Stimulated activated CD4-positive, alpha-beta T cell treated with anti-CD3 and anti-CD28 coated beads, Interleukin-4, amount 100 ng/mL, for 24 hours (primary cell): ENCODE data around the gene ZNF296.
A peak's percentile ranks its signal among the peaks of the same experiment; 100 is the strongest.

ENCODE experiments used
- DNase-seq: peaks from one replicate; pipeline ENCODE4 v3.0.0-alpha.2; 2020

Gene ZNF296

DNA sequence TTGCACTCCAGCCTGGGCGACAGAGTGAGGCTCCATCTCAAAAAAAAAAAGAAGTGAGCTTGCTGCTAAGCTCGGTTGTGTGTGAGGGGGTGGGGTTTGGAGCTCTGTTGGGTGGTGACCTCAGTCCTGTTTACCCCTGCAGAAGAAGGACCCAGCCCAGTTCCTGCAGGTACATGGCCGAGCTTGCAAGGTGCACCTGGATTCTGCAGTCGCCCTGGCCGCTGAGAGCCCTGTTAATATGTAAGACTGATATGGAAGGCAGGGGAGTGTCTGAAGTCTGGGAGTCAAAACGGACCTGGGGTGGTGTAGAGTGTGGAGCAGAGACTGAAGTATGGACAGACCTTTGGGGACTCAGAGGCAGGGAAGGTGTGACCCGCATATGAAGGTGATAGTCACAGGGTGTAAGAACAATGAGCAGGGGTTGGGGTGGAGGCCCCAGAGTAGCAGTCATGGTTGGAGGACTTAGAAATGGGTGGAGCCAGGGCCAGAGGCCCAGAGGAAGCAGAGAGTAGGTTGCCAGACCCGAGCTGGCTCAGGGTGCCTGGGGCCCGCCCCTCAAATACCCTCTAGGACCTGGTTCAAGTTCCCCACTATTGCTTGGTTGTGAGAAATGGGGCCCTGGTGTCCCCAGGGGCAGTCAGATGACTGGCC lies 24.2 kb downstream of the ZNF296 start:
- DNase-seq: no peak

DNA sequence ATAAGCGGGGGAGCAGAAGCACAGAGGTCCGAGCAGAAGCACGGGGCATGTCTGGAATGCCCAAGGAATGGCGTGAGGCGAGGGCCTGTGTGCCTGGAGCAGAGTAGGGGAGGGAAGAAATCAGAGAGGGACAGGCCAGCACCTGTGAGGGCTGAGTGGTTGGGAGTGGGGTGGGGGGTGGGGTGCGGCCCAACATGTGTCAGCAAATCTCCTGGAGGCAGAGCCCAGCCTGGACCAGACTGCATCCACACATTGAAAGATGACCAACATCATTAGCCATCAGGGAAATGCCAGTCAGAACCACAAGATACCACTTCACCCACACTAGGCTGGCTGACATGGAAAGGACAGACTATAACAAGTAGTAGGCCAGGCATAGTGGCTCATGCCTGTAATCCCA lies 26.2 kb downstream of the ZNF296 start:
- no peak for DNase-seq

GRCh38 chr19:45049073-45049736 lies 27.1 kb downstream of the ZNF296 start:
- no peak for DNase-seq

GRCh38 chr19:45047188-45047797 lies 29.0 kb downstream of the ZNF296 start:
- DNase-seq: no peak

- no peak for DNase-seq
Observed at GRCh38 chr19:45046355-45046754, 29.9 kb downstream of the ZNF296 start.

GRCh38 chr19:45045671-45046353 lies 30.5 kb downstream of the ZNF296 start:
- no peak for DNase-seq

GRCh38 chr19:45041125-45041524 lies 35.2 kb downstream of the ZNF296 start:
- DNase-seq: no peak

DNA sequence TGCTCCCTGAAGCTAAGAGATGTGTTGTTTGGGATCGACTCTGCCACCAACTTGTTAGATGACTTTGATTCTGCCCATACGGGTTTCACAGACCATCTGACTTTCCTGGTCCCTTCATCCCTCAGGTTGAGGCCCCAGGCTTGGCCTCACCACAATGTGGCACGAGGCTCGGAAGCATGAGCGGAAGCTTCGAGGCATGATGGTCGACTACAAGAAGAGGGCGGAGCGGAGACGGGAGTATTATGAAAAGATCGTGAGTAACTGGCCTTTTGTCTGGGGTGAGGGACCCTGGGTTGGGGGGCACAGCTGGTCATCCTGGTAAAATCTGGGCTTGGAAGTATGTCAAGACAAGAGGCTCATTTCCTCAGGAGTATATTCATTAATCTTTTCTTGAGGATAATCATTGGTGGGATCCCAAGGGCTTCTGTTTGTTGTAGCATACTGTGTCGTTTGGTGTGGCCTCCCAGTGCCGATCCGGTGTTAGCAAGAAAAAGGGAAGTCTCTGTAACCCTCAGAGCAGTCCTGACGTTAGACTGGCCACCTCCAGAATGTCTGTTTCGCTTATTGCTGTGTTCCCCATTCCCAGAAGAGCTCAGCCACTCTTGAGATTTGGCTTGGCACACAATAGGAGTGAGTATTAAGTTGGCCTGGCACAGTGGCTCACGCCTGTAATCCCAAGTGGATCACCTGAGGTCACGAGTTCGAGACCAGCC lies 36.1 kb downstream of the ZNF296 start:
- no peak for DNase-seq

DNA sequence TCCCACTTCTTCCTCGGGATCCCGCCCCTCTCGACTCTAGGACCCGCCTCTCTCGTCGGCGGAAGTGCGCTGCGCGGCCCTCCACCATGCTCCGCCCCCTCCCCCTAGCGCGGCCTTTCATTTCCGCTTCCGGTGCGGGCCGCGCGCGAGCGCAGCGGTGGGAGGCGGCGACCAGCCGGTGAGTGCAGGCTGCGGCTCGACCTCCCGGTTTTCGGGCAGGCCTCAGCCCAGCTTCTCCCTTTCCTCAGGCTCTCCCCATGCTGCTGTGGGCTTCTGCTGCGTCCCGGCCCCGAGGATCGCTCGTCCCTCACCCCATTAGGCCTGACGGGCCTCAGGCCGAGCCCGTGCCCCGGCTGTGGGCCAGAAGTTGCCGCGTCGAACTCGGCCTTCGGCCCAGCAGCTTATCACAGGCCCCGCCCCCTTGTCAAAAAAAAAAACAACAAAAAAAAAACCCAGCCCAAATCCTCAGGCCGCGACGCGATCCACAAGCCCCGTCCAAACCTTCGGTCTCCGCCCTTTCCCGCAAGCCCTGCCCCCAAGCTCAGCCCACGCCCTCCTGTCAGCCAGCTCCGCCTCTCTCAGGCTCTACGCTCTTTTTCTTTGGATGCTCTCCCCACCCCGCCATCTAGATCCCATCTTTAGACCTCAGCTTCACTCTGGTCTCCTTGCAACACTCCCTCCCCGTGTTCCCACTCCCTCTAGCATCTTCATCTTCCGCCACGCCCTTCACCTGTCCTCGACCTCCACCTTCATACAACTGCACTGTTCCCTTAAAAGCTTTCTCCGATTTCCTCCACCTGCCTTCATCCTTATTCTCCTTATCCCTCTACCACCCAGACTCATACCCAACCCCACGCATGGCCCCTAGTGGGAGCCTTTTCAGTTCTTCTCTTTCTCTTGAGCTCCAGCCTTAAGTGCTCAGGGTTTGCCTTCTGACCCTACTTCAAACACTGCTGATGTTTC lies 37.1 kb downstream of the ZNF296 start, which contains the start of gene CLASRP:
Gene CLASRP, plus strand, starts transcription at position 115 of the 963 bp plus-strand sequence. CDS start 1,168 bp downstream, outside the sequence.
- DNase-seq: peak; percentile 89

DNA sequence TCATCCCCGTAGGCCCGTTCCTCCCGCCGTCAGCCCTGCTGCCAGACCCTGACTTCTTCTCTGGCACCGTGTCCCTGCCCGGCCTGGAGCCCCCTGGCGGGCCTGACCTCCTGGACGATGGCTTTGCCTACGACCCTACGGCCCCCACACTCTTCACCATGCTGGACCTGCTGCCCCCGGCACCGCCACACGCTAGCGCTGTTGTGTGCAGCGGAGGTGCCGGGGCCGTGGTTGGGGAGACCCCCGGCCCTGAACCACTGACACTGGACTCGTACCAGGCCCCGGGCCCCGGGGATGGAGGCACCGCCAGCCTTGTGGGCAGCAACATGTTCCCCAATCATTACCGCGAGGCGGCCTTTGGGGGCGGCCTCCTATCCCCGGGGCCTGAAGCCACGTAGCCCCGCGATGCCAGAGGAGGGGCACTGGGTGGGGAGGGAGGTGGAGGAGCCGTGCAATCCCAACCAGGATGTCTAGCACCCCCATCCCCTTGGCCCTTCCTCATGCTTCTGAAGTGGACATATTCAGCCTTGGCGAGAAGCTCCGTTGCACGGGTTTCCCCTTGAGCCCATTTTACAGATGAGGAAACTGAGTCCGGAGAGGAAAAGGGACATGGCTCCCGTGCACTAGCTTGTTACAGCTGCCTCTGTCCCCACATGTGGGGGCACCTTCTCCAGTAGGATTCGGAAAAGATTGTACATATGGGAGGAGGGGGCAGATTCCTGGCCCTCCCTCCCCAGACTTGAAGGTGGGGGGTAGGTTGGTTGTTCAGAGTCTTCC lies 38.7 kb downstream of the ZNF296 start:
- DNase-seq: no peak

DNA sequence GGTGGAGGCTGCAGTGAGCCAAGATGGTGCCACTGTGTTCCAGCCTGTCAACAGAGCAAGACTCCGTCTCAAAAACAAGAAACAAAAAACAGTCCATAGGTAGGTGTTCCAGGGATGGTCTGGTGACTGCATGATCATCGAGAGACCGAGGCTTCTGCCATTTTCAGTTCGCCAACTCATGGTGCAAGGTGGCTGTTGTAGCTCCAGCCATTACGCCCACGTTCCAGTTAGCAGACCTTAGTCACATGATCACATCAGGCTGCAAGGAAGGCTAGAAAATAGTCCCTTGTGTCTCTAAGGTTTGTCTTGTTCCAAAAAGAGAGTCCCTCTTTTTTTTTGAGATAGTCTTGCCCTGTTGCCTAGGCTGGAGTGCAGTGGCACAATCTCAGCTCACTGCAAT lies 40.5 kb downstream of the ZNF296 start:
- DNase-seq: no peak

- no peak for DNase-seq
Observed at GRCh38 chr19:45032421-45032820, 43.9 kb downstream of the ZNF296 start.

- DNase-seq: no peak
Observed at GRCh38 chr19:45030825-45031224, 45.5 kb downstream of the ZNF296 start.

DNA sequence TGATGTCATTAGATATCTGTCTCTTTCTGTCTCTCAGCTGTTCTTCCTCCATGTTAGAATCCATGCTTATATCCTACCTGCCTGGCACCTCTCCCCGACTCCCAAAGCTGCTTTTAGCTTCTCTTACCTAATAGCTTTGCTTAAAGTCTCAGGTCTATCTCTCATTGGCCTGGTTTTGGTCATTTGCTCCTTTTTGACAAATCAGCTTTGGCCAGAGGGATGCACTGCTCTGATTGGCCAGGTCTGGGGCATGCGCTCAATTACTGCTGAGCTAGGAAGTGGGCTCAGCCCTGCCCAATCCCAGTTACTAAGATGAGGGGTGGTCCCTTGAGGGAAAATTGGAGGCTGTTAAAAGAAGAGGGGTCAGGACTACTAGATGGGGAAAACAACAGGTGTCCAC lies 48.9 kb downstream of the ZNF296 start:
- no peak for DNase-seq

DNA sequence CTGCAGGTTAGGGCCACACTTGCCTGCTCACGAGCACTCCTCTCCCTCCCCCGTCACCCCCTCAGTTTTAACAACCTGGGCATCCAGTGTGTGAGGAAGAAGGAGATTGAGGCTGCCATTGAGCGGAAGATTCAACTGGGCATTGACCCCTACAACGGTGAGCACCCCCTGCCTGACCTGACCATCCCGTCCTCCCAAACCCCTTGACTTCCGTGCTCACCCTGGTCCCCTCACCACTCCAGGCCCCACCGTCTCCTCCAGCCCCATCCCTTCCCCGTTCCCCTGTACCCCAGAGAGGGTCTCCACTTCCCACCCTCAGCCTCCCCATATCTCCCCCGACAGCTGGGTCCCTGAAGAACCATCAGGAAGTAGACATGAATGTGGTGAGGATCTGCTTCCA lies 51.0 kb downstream of the ZNF296 start:
- no peak for DNase-seq

DNA sequence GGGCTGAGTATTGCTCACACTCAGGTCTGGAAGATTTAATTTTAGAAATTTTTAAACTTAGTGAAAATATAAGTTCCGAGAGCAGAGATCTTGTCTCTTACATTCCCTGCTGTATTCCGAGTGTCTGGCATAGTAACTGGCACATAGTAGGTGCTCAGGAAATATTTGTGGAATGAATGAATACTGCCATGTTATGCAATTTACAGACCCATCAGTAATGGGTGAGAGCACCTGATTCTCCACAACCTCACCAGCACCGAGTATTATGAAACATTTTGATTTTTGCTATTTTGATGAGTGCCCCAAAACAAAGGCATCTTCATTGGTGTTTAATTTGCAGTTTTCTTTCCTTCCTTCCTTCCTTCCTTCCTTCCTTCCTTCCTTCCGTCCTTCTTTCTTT lies 53.2 kb downstream of the ZNF296 start:
- DNase-seq: no peak

DNA sequence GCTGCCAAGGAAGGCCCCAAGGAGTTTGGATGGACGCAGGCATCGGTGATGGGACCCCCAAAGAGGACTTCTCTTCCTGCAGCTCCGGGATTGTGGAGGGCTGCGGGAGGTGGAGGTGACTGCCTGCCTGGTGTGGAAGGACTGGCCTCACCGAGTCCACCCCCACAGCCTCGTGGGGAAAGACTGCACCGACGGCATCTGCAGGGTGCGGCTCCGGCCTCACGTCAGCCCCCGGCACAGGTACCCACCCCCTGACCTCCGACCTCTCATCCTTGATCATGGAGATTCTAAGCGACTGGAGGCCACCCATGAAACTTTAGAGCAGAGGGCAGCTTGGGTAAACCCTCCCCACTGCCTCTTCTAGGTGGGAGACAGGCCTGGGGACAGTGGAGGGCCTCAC lies 54.3 kb downstream of the ZNF296 start:
- DNase-seq: no peak
